Neural progenitor cell (in vitro differentiated cells): Measurements from ENCODE around the gene LAMA2. TPM values are rescaled to one million over a fixed set of nuclear protein-coding genes. Genes with fewer than 3 reads are reported as not detected.

ENCODE experiments used
- DNase-seq: peaks from one replicate; pipeline ENCODE4 v3.0.0-alpha.2; 2016; ENCODE audit warnings: low spot score
- H2AFZ ChIP-seq: fragments of 200-600 bp; sonication (generic); replicated peaks from 2 replicates; pipeline ENCODE4 v1.6.1; 2016; ENCODE audit warnings: antibody characterized with exemption
- H3F3A ChIP-seq: fragments of 200-600 bp; sonication (generic); 2 replicates; pipeline ENCODE4 v1.6.1; 2016; ENCODE audit warnings: antibody characterized with exemption, low read depth
- H3K27ac ChIP-seq: fragments of 200-600 bp; sonication (generic); 2 replicates; pipeline ENCODE4 v1.5.1; 2016; ENCODE audit warnings: mild to moderate bottlenecking
- H3K27me3 ChIP-seq: fragments of 200-600 bp; sonication (generic); 2 replicates; pipeline ENCODE4 v1.6.1; 2016; ENCODE audit warnings: mild to moderate bottlenecking, moderate library complexity
- H3K36me3 ChIP-seq: fragments of 200-600 bp; sonication (generic); 2 replicates; pipeline ENCODE4 v1.5.1; 2016
- H3K4me1 ChIP-seq: fragments of 200-600 bp; sonication (generic); 2 replicates; pipeline ENCODE4 v1.6.1; 2016; ENCODE audit warnings: mixed run types
- H3K4me2 ChIP-seq: fragments of 200-600 bp; sonication (generic); 2 replicates; pipeline ENCODE4 v1.6.1; 2016
- H3K4me3 ChIP-seq: fragments of 200-600 bp; sonication (generic); 2 replicates; pipeline ENCODE4 v1.5.1; 2016
- H3K79me2 ChIP-seq: fragments of 200-600 bp; sonication (generic); 2 replicates; pipeline ENCODE4 v1.6.1; 2016; ENCODE audit warnings: low read depth
- H3K9ac ChIP-seq: fragments of 200-600 bp; sonication (generic); 2 replicates; pipeline ENCODE4 v1.6.1; 2016
- H3K9me3 ChIP-seq: fragments of 200-600 bp; sonication (generic); 2 replicates; pipeline ENCODE4 v1.5.1; 2016; ENCODE audit warnings: low read depth
- H4K20me1 ChIP-seq: fragments of 200-600 bp; sonication (generic); 2 replicates; pipeline ENCODE4 v1.6.1; 2016; ENCODE audit warnings: low read depth
- H3K27ac Mint-ChIP-seq: 3 replicates; pipeline ENCODE4 v1.8.0; 2021; ENCODE audit warnings: mixed read lengths
- H3K27me3 Mint-ChIP-seq: 2 replicates; pipeline ENCODE4 v1.8.0; 2022; ENCODE audit warnings: low read depth, mild to moderate bottlenecking, inconsistent platforms, moderate library complexity, mixed read lengths; ENCODE audit not compliant: insufficient read depth
- H3K36me3 Mint-ChIP-seq: 3 replicates; pipeline ENCODE4 v1.8.0; 2021; ENCODE audit warnings: mixed read lengths
- H3K4me1 Mint-ChIP-seq: 3 replicates; pipeline ENCODE4 v1.8.0; 2021; ENCODE audit warnings: mixed read lengths
- H3K4me3 Mint-ChIP-seq: 3 replicates; pipeline ENCODE4 v1.8.0; 2021; ENCODE audit warnings: mild to moderate bottlenecking, moderate library complexity, mixed read lengths
- H3K9me3 Mint-ChIP-seq: 3 replicates; pipeline ENCODE4 v1.8.0; 2020; ENCODE audit warnings: mixed read lengths
- EZH2 ChIP-seq: fragments of 200-600 bp; sonication (generic); IDR thresholded peaks from 2 replicates; pipeline ENCODE4 v1.6.1; 2017; ENCODE audit warnings: antibody characterized with exemption, mild to moderate bottlenecking, moderate library complexity
- EZH2phosphoT487 ChIP-seq: fragments of 200-600 bp; sonication (generic); IDR thresholded peaks from 2 replicates; pipeline ENCODE4 v1.6.1; 2017; ENCODE audit warnings: antibody characterized with exemption
- total RNA-seq: library from RNA; depleted of rRNA; stranded (reverse); fragments of >200 nt; gene quantifications from 2 replicates; pipeline ENCODE4 v1.2.3, GENCODE V29; 2015; ENCODE audit warnings: low replicate concordance
- TF ChIP-seq, protein P1 (sequence below): fragments of 200-600 bp; sonication (generic); IDR thresholded peaks from 2 replicates; pipeline ENCODE4 v1.5.1; 2017; ENCODE audit warnings: antibody characterized with exemption, mild to moderate bottlenecking

The LAMA2 gene
- total RNA-seq, 1 donor from 2014 or later = 1.5 TPM

DNA sequence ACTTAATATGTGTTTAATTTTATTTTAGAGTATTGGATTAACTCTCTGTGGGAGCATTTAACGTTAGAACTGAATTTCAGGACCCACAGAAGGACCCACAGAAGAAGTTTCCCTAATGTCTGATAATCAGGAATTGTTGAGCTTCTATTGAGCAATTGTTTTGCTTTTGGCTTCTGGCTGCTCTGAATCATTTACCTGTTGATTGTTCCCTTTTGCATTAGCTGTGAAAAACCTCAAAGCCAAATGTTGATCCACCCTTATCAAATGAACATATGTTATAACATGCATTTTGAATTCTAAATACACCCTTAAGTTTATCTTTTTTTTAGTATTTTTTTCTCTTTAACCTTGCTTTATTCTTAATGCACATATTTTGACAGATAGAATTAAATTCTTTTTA lies 393.5 kb downstream of the LAMA2 start:
- H3K4me3 ChIP-seq = no peak overlapping the region
- H3K9me3 ChIP-seq = no peaks in the 10 kb centered on the region
- no peak for TF ChIP-seq EZH2
- no peak for TF ChIP-seq EZH2phosphoT487
- TF ChIP-seq, protein P1, sequence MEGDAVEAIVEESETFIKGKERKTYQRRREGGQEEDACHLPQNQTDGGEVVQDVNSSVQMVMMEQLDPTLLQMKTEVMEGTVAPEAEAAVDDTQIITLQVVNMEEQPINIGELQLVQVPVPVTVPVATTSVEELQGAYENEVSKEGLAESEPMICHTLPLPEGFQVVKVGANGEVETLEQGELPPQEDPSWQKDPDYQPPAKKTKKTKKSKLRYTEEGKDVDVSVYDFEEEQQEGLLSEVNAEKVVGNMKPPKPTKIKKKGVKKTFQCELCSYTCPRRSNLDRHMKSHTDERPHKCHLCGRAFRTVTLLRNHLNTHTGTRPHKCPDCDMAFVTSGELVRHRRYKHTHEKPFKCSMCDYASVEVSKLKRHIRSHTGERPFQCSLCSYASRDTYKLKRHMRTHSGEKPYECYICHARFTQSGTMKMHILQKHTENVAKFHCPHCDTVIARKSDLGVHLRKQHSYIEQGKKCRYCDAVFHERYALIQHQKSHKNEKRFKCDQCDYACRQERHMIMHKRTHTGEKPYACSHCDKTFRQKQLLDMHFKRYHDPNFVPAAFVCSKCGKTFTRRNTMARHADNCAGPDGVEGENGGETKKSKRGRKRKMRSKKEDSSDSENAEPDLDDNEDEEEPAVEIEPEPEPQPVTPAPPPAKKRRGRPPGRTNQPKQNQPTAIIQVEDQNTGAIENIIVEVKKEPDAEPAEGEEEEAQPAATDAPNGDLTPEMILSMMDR = no peak
- no peaks in the 10 kb centered on the region for H4K20me1 ChIP-seq
- no peaks in the 10 kb centered on the region for H3K27me3 Mint-ChIP-seq
- H3K4me1 Mint-ChIP-seq = no peaks in the 10 kb centered on the region
- H3K27ac Mint-ChIP-seq = no peak overlapping the region
- no peak overlapping the region for H3K27ac ChIP-seq
- H3K4me1 ChIP-seq = no peaks in the 10 kb centered on the region
- H3K79me2 ChIP-seq = no peaks in the 10 kb centered on the region
- H3K4me3 Mint-ChIP-seq = no peak overlapping the region
- no peaks in the 10 kb centered on the region for H3K36me3 Mint-ChIP-seq
- H3K4me2 ChIP-seq = no peak overlapping the region
- no peaks in the 10 kb centered on the region for H3K9me3 Mint-ChIP-seq
- no peaks in the 10 kb centered on the region for H3K36me3 ChIP-seq
- H3K9ac ChIP-seq = no peak overlapping the region
- H3F3A ChIP-seq = no peaks in the 10 kb centered on the region
- no peaks in the 10 kb centered on the region for H3K27me3 ChIP-seq
- no peak overlapping the region for H2AFZ ChIP-seq
- DNase-seq = no peak

GRCh38 chr6:129276986-129277385 lies 394.0 kb downstream of the LAMA2 start:
- Histone ChIP-seq H3K36me3 (no peaks in the 10 kb centered on the region), H3K27ac (no peak overlapping the region), H3K27me3 (no peaks in the 10 kb centered on the region), H3K9ac (no peak overlapping the region), H2AFZ (no peak overlapping the region), H4K20me1 (no peaks in the 10 kb centered on the region), H3K79me2 (no peaks in the 10 kb centered on the region), H3K4me2 (no peak overlapping the region), H3K9me3 (no peaks in the 10 kb centered on the region), H3F3A (no peaks in the 10 kb centered on the region), H3K4me1 (no peaks in the 10 kb centered on the region), H3K4me3 (no peak overlapping the region)
- TF ChIP-seq, protein P1 = no peak
- TF ChIP-seq EZH2phosphoT487 = no peak
- no peak for TF ChIP-seq EZH2
- no peak for DNase-seq
- H3K9me3 Mint-ChIP-seq = no peaks in the 10 kb centered on the region
- H3K27me3 Mint-ChIP-seq = no peaks in the 10 kb centered on the region
- no peaks in the 10 kb centered on the region for H3K36me3 Mint-ChIP-seq
- no peaks in the 10 kb centered on the region for H3K4me1 Mint-ChIP-seq
- no peak overlapping the region for H3K4me3 Mint-ChIP-seq
- H3K27ac Mint-ChIP-seq = no peak overlapping the region

- H4K20me1 ChIP-seq = no peaks in the 10 kb centered on the region
- no peak overlapping the region for H3K27ac Mint-ChIP-seq
- H2AFZ ChIP-seq = no peak overlapping the region
- H3K27me3 ChIP-seq = no peaks in the 10 kb centered on the region
- H3K4me3 ChIP-seq = no peak overlapping the region
- no peak for DNase-seq
- H3K27ac ChIP-seq = no peak overlapping the region
- H3K4me1 Mint-ChIP-seq = no peaks in the 10 kb centered on the region
- H3K27me3 Mint-ChIP-seq = no peaks in the 10 kb centered on the region
- TF ChIP-seq EZH2 (no peak), EZH2phosphoT487 (no peak)
- TF ChIP-seq, protein P1 = no peak
- H3K4me3 Mint-ChIP-seq = no peak overlapping the region
- no peaks in the 10 kb centered on the region for H3F3A ChIP-seq
- H3K9me3 ChIP-seq = no peaks in the 10 kb centered on the region
- H3K4me1 ChIP-seq = peaks cover 4% of the 10 kb centered on the region
- no peaks in the 10 kb centered on the region for H3K36me3 ChIP-seq
- H3K4me2 ChIP-seq = no peak overlapping the region
- no peaks in the 10 kb centered on the region for H3K9me3 Mint-ChIP-seq
- no peak overlapping the region for H3K9ac ChIP-seq
- no peaks in the 10 kb centered on the region for H3K36me3 Mint-ChIP-seq
- no peaks in the 10 kb centered on the region for H3K79me2 ChIP-seq
Measured at GRCh38 chr6:129279343-129280292, 396.7 kb downstream of the LAMA2 start.
